Activated CD8-positive, alpha-beta memory T cell treated with anti-CD3 and anti-CD28 coated beads, Interleukin-2, amount 50 U/mL, for 1 hour (primary cell): Measurements from ENCODE around the gene SPATA25.

Experiments
- DNase-seq: peaks from one replicate; pipeline ENCODE4 v3.0.0-alpha.2; 2020; ENCODE audit errors: extremely low read depth

Gene SPATA25

GRCh38 chr20:45863543-45864470 is 23.6 kb downstream of the SPATA25 start:
- no peak for DNase-seq

GRCh38 chr20:45861221-45862075 is 26.0 kb downstream of the SPATA25 start:
- DNase-seq: no peak

- DNase-seq: no peak
These were observed 26.7 kb downstream of the SPATA25 start for GRCh38 chr20:45860560-45861220.

GRCh38 chr20:45859916-45860315 is 27.5 kb downstream of the SPATA25 start:
- DNase-seq: no peak

- DNase-seq: no peak
These were observed 29.6 kb downstream of the SPATA25 start for GRCh38 chr20:45857882-45858216.

GRCh38 chr20:45857114-45857881 is 30.1 kb downstream of the SPATA25 start, which contains the start of the genes ACOT8 and ZSWIM3:
TSS of gene ACOT8 (minus strand) at chr20:45857392. CDS start at chr20:45857315, 77 bp downstream.
TSS of gene ZSWIM3 (plus strand) at chr20:45857614. CDS start at chr20:45857826, 212 bp downstream.
- peak; percentile 97 for DNase-seq

GRCh38 chr20:45853484-45853883 is 33.9 kb downstream of the SPATA25 start:
- DNase-seq: no peak

GRCh38 chr20:45852326-45852725 is 35.1 kb downstream of the SPATA25 start:
- no peak for DNase-seq

GRCh38 chr20:45851501-45851900 is 35.9 kb downstream of the SPATA25 start:
- no peak for DNase-seq

GRCh38 chr20:45850926-45851325 is 36.5 kb downstream of the SPATA25 start:
- DNase-seq: no peak

- no peak for DNase-seq
These were observed 37.2 kb downstream of the SPATA25 start for GRCh38 chr20:45850238-45850637.

GRCh38 chr20:45848969-45849582 is 38.3 kb downstream of the SPATA25 start:
- no peak for DNase-seq

GRCh38 chr20:45848421-45848820 is 39.0 kb downstream of the SPATA25 start:
- DNase-seq: no peak

GRCh38 chr20:45845452-45845851 is 42.0 kb downstream of the SPATA25 start:
- DNase-seq: no peak

GRCh38 chr20:45843506-45843905 is 43.9 kb downstream of the SPATA25 start:
- DNase-seq: no peak

- no peak for DNase-seq
These were observed 45.1 kb downstream of the SPATA25 start for GRCh38 chr20:45842169-45842812.

GRCh38 chr20:45841407-45842129 is 45.9 kb downstream of the SPATA25 start:
- no peak for DNase-seq

GRCh38 chr20:45840700-45841198 is 46.7 kb downstream of the SPATA25 start:
- no peak for DNase-seq

- DNase-seq: no peak
These were observed 50.6 kb downstream of the SPATA25 start for GRCh38 chr20:45836841-45837240.
